Measurements from ENCODE around the gene ADGRL1.
A peak's percentile ranks its signal among the peaks of the same experiment; 100 is the strongest.

Gene ADGRL1

DNA sequence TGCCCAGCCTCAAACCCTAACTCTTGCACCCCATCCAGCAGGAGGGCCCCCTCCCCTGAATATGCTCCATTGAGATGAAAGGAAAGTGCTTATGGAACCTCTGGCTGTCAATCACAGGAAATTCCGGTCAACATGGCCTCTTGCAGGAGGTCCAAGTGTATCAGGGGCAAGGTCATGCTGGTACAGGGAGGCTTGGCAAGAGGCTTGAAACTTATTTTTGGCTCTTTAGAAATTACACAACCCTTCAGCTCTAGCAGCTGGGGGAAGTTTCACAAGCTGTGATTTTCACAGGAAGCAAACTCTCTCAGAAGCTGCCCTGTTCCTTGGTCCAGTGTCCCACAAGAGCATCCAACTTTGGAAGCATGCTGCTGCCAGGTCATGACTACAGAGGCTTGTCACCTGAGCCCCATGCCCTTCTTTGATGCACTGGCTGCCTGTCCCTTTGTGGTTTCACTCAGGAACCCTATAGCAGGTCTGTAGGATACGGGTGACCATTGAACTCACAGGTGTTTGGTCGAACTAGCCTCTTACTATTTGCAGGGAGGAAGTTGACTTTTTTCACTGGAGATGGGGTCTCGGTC lies 78.0 kb downstream of the ADGRL1 start:
- no peak overlapping the region for H3K18ac ChIP-seq (ENCODE audit: low read length)
- peak overlapping the region; percentile 10 for H3K9ac ChIP-seq (ENCODE audit: low read depth, low read length, poor library complexity)
- H4K91ac ChIP-seq (ENCODE audit: low read depth, low read length, poor library complexity): no peak overlapping the region
- no peak overlapping the region for H2BK12ac ChIP-seq (ENCODE audit: low read length)
- no peaks in the 10 kb centered on the region for H3K9me3 ChIP-seq (replicated peaks in 1 of 2; ENCODE audit: control insufficient read depth in 2 of 2, insufficient read depth in 1 of 2, low read depth in 1 of 2, low read length in 2 of 2)
- H3K4ac ChIP-seq (ENCODE audit: low read length): no peak overlapping the region
- H3K4me3 ChIP-seq (ENCODE audit: low read length in 2 of 2): no peak overlapping the region
- no CpG with 5 or more reads among the region's 4 CpGs for WGBS, 2 donors (ENCODE audit: extremely low coverage in 2 of 2, insufficient read length in 2 of 2, insufficient replicate concordance in 1 of 2)
- no peak overlapping the region for H2BK120ac ChIP-seq (ENCODE audit: low read depth, low read length)
- H3K27me3 ChIP-seq (ENCODE audit: control insufficient read depth in 3 of 3, insufficient read depth in 3 of 3, low read depth in 1 of 3, low read length in 3 of 3): no peaks in the 10 kb centered on the region
- peaks cover 18 to 67% of the 10 kb centered on the region in 2 donors for H3K36me3 ChIP-seq (replicated peaks in 1 of 2; ENCODE audit: control insufficient read depth in 2 of 2, insufficient read depth in 2 of 2, low read length in 2 of 2)
- H4K8ac ChIP-seq (ENCODE audit: low read depth, low read length): no peak overlapping the region
- H3K27ac ChIP-seq (replicated peaks; ENCODE audit: low read length): no peak overlapping the region
- H3K23ac ChIP-seq (ENCODE audit: low read depth, low read length, poor library complexity): no peak overlapping the region
- no peaks in the 10 kb centered on the region for H3K79me1 ChIP-seq (ENCODE audit: low read depth, low read length)
- no peak overlapping the region for H2BK5ac ChIP-seq (ENCODE audit: low read length)
- H3K4me2 ChIP-seq (ENCODE audit: insufficient read depth, low read length, poor library complexity, severe bottlenecking): no peak overlapping the region
- no peaks in the 10 kb centered on the region for H3K4me1 ChIP-seq (ENCODE audit: control insufficient read depth in 2 of 2, insufficient read depth in 1 of 2, low read depth in 1 of 2, low read length in 2 of 2)
- no peak overlapping the region for H3K14ac ChIP-seq (ENCODE audit: low read length)
- no peak overlapping the region for H2AFZ ChIP-seq (ENCODE audit: low read length)
- no peak overlapping the region for H2AK5ac ChIP-seq (ENCODE audit: low read depth, low read length)
- DNase-seq (ENCODE audit: low spot score): no peak
- no peak overlapping the region for H2BK15ac ChIP-seq (ENCODE audit: low read length)

DNA sequence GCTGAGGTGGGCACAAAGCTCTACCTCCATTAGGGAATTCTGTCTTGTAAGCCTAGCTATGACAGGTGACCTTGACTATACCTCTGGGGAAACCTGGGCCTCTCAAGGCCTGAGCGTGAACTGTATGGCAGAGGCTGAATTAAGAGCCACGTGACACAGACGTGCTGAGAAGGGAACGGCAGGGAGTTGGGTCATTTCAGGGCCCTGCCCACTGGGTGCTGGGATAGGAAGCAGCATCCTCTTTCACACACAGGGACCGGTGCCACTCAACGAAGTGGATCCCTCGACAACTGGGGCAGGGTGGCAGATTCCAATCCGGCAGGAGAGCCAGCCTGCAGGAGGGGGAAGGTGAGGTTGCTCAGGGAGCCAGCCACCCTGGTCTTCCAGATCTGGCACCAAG lies 78.8 kb downstream of the ADGRL1 start:
- H3K27ac ChIP-seq (replicated peaks; ENCODE audit: low read length): no peak overlapping the region
- H2BK120ac ChIP-seq (ENCODE audit: low read depth, low read length): no peak overlapping the region
- no peak overlapping the region for H3K4ac ChIP-seq (ENCODE audit: low read length)
- H2BK15ac ChIP-seq (ENCODE audit: low read length): no peak overlapping the region
- H3K4me3 ChIP-seq (ENCODE audit: low read length in 2 of 2): no peak overlapping the region
- no peak overlapping the region for H2AK5ac ChIP-seq (ENCODE audit: low read depth, low read length)
- no peak for DNase-seq (ENCODE audit: low spot score)
- H3K36me3 ChIP-seq (replicated peaks in 1 of 2; ENCODE audit: control insufficient read depth in 2 of 2, insufficient read depth in 2 of 2, low read length in 2 of 2): peaks cover 20 to 69% of the 10 kb centered on the region in 2 donors
- H3K23ac ChIP-seq (ENCODE audit: low read depth, low read length, poor library complexity): no peak overlapping the region
- no peaks in the 10 kb centered on the region for H3K27me3 ChIP-seq (ENCODE audit: control insufficient read depth in 3 of 3, insufficient read depth in 3 of 3, low read depth in 1 of 3, low read length in 3 of 3)
- H3K9ac ChIP-seq (ENCODE audit: low read depth, low read length, poor library complexity): no peak overlapping the region
- WGBS, 2 donors (ENCODE audit: extremely low coverage in 2 of 2, insufficient read length in 2 of 2, insufficient replicate concordance in 1 of 2): no CpG with 5 or more reads among the region's 8 CpGs
- H3K4me1 ChIP-seq (ENCODE audit: control insufficient read depth in 2 of 2, insufficient read depth in 1 of 2, low read depth in 1 of 2, low read length in 2 of 2): no peaks in the 10 kb centered on the region
- H3K9me3 ChIP-seq (replicated peaks in 1 of 2; ENCODE audit: control insufficient read depth in 2 of 2, insufficient read depth in 1 of 2, low read depth in 1 of 2, low read length in 2 of 2): no peaks in the 10 kb centered on the region
- no peak overlapping the region for H3K14ac ChIP-seq (ENCODE audit: low read length)
- no peak overlapping the region for H2BK12ac ChIP-seq (ENCODE audit: low read length)
- no peak overlapping the region for H3K18ac ChIP-seq (ENCODE audit: low read length)
- H2BK5ac ChIP-seq (ENCODE audit: low read length): no peak overlapping the region
- H2AFZ ChIP-seq (ENCODE audit: low read length): no peak overlapping the region
- H4K8ac ChIP-seq (ENCODE audit: low read depth, low read length): no peak overlapping the region
- no peaks in the 10 kb centered on the region for H3K79me1 ChIP-seq (ENCODE audit: low read depth, low read length)
- no peak overlapping the region for H4K91ac ChIP-seq (ENCODE audit: low read depth, low read length, poor library complexity)
- no peak overlapping the region for H3K4me2 ChIP-seq (ENCODE audit: insufficient read depth, low read length, poor library complexity, severe bottlenecking)

DNA sequence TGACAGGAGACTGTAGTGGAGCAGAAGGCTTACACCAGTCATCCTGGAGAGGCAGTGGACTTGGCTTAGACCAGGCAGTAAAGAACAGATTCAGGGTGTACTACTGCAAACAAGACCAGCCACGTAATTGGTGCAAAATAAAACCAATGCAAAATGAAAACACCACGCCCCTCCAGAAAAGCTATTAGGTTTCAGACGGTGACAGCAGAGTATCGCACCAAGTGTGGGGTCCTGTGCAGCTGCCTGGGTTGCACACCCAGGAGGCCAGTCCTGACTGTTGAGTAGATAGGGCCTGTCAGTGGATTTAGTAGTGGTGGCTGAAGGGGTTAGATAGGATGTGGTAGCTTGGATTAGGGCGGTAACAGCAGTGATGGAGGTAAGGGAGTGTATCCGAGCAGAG lies 83.0 kb downstream of the ADGRL1 start:
- H2BK12ac ChIP-seq (ENCODE audit: low read length): no peak overlapping the region
- H3K14ac ChIP-seq (ENCODE audit: low read length): no peak overlapping the region
- H3K79me1 ChIP-seq (ENCODE audit: low read depth, low read length): no peaks in the 10 kb centered on the region
- H3K27me3 ChIP-seq (ENCODE audit: control insufficient read depth in 3 of 3, insufficient read depth in 3 of 3, low read depth in 1 of 3, low read length in 3 of 3): no peaks in the 10 kb centered on the region
- H3K9me3 ChIP-seq (replicated peaks in 1 of 2; ENCODE audit: control insufficient read depth in 2 of 2, insufficient read depth in 1 of 2, low read depth in 1 of 2, low read length in 2 of 2): no peaks in the 10 kb centered on the region
- no peak overlapping the region for H3K9ac ChIP-seq (ENCODE audit: low read depth, low read length, poor library complexity)
- no peak overlapping the region for H2BK5ac ChIP-seq (ENCODE audit: low read length)
- no peak overlapping the region for H3K4ac ChIP-seq (ENCODE audit: low read length)
- H3K27ac ChIP-seq (replicated peaks; ENCODE audit: low read length): no peak overlapping the region
- no peak overlapping the region for H3K23ac ChIP-seq (ENCODE audit: low read depth, low read length, poor library complexity)
- no peak overlapping the region for H4K91ac ChIP-seq (ENCODE audit: low read depth, low read length, poor library complexity)
- no peak overlapping the region for H3K18ac ChIP-seq (ENCODE audit: low read length)
- WGBS, 2 donors (ENCODE audit: extremely low coverage in 2 of 2, insufficient read length in 2 of 2, insufficient replicate concordance in 1 of 2): no CpG with 5 or more reads among the region's 6 CpGs
- peaks cover 9 to 14% of the 10 kb centered on the region in 2 donors for H3K4me1 ChIP-seq (ENCODE audit: control insufficient read depth in 2 of 2, insufficient read depth in 1 of 2, low read depth in 1 of 2, low read length in 2 of 2)
- H2AFZ ChIP-seq (ENCODE audit: low read length): no peak overlapping the region
- H2BK15ac ChIP-seq (ENCODE audit: low read length): no peak overlapping the region
- H3K4me2 ChIP-seq (ENCODE audit: insufficient read depth, low read length, poor library complexity, severe bottlenecking): no peak overlapping the region
- H3K36me3 ChIP-seq (replicated peaks in 1 of 2; ENCODE audit: control insufficient read depth in 2 of 2, insufficient read depth in 2 of 2, low read length in 2 of 2): peaks cover 26 to 76% of the 10 kb centered on the region in 2 donors
- no peak overlapping the region for H2AK5ac ChIP-seq (ENCODE audit: low read depth, low read length)
- DNase-seq (ENCODE audit: low spot score): no peak
- no peak overlapping the region for H4K8ac ChIP-seq (ENCODE audit: low read depth, low read length)
- H2BK120ac ChIP-seq (ENCODE audit: low read depth, low read length): no peak overlapping the region
- H3K4me3 ChIP-seq (ENCODE audit: low read length in 2 of 2): no peak overlapping the region

DNA sequence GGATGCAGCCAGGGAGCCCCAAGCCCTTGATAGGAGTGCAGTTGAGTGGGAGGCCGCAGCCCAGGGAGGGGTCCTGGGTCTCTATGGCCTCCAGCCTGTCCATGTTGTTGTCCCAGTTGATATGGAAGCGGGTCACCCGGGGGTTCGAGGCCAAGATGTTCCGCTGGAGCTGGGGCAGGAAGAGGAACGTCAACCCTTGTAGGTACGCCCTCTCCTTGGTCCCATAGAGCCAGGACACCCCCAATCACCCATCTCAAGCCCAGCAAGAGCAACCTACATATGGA lies 85.5 kb downstream of the ADGRL1 start:
- H3K36me3 ChIP-seq (replicated peaks in 1 of 2; ENCODE audit: control insufficient read depth in 2 of 2, insufficient read depth in 2 of 2, low read length in 2 of 2): peaks cover 21 to 54% of the 10 kb centered on the region in 2 donors
- H2BK120ac ChIP-seq (ENCODE audit: low read depth, low read length): no peak overlapping the region
- no peak overlapping the region for H3K9ac ChIP-seq (ENCODE audit: low read depth, low read length, poor library complexity)
- H3K27ac ChIP-seq (replicated peaks; ENCODE audit: low read length): no peak overlapping the region
- H4K91ac ChIP-seq (ENCODE audit: low read depth, low read length, poor library complexity): no peak overlapping the region
- no peak overlapping the region for H2BK15ac ChIP-seq (ENCODE audit: low read length)
- no peaks in the 10 kb centered on the region for H3K9me3 ChIP-seq (replicated peaks in 1 of 2; ENCODE audit: control insufficient read depth in 2 of 2, insufficient read depth in 1 of 2, low read depth in 1 of 2, low read length in 2 of 2)
- H2AFZ ChIP-seq (ENCODE audit: low read length): no peak overlapping the region
- H3K4me2 ChIP-seq (ENCODE audit: insufficient read depth, low read length, poor library complexity, severe bottlenecking): no peak overlapping the region
- H3K23ac ChIP-seq (ENCODE audit: low read depth, low read length, poor library complexity): no peak overlapping the region
- no peak overlapping the region for H4K8ac ChIP-seq (ENCODE audit: low read depth, low read length)
- no peak overlapping the region for H2BK12ac ChIP-seq (ENCODE audit: low read length)
- no peak overlapping the region for H3K4ac ChIP-seq (ENCODE audit: low read length)
- H3K79me1 ChIP-seq (ENCODE audit: low read depth, low read length): no peaks in the 10 kb centered on the region
- H2BK5ac ChIP-seq (ENCODE audit: low read length): peak overlapping the region; percentile 33
- no peaks in the 10 kb centered on the region for H3K27me3 ChIP-seq (ENCODE audit: control insufficient read depth in 3 of 3, insufficient read depth in 3 of 3, low read depth in 1 of 3, low read length in 3 of 3)
- H3K14ac ChIP-seq (ENCODE audit: low read length): no peak overlapping the region
- H3K18ac ChIP-seq (ENCODE audit: low read length): no peak overlapping the region
- no CpG with 5 or more reads among the region's 7 CpGs for WGBS, 2 donors (ENCODE audit: extremely low coverage in 2 of 2, insufficient read length in 2 of 2, insufficient replicate concordance in 1 of 2)
- peaks cover 12 to 25% of the 10 kb centered on the region in 2 donors for H3K4me1 ChIP-seq (ENCODE audit: control insufficient read depth in 2 of 2, insufficient read depth in 1 of 2, low read depth in 1 of 2, low read length in 2 of 2)
- peak overlapping the region in 1 of 2 donors; percentile 17 for H3K4me3 ChIP-seq (ENCODE audit: low read length in 2 of 2)
- no peak for DNase-seq (ENCODE audit: low spot score)
- H2AK5ac ChIP-seq (ENCODE audit: low read depth, low read length): no peak overlapping the region
